Measurements from ENCODE around the gene CEP112.

- no peak for TF ChIP-seq CTCF (conservative IDR thresholded peaks at IDR 0.05; ENCODE audit: low read depth in 2 of 2)
- TF ChIP-seq REST (IDR thresholded peaks at IDR 0.05; ENCODE audit: unreplicated experiment) = no peak
- no peak for TF ChIP-seq EZH2phosphoT487 (IDR thresholded peaks at IDR 0.05; ENCODE audit: unreplicated experiment)
- TF ChIP-seq EZH2 (IDR thresholded peaks at IDR 0.05; ENCODE audit: low read depth, unreplicated experiment) = no peak
- no peak for TF ChIP-seq POLR2AphosphoS5 (IDR thresholded peaks at IDR 0.05; ENCODE audit: low read depth)
- TF ChIP-seq JUNB (IDR thresholded peaks at IDR 0.05; ENCODE audit: unreplicated experiment) = no peak
- no peak for TF ChIP-seq ETS1 (IDR thresholded peaks at IDR 0.05)
- TF ChIP-seq CREB1 (CRISPR knock-in tag; IDR thresholded peaks at IDR 0.05; ENCODE audit: low read depth) = no peak
- TF ChIP-seq STAT1 (IDR thresholded peaks at IDR 0.05; ENCODE audit: unreplicated experiment) = no peak
- TF ChIP-seq ZNF331 (CRISPR knock-in tag; IDR thresholded peaks at IDR 0.05; ENCODE audit: low read depth) = no peak
- no peak for TF ChIP-seq NANOG (IDR thresholded peaks at IDR 0.05; ENCODE audit: borderline replicate concordance)
- TF ChIP-seq ZNF114 (CRISPR knock-in tag; IDR thresholded peaks at IDR 0.05) = no peak
Observed at GRCh38 chr17:65867014-65867413, 324.9 kb downstream of the CEP112 start.
